HUES64 (cell line): ENCODE measurements around the gene IRF2.
A peak's percentile ranks its signal among the peaks of the same experiment; 100 is the strongest.
"Not testable (repeated sequence)": the region's sequence is repeated elsewhere in the genome, so short reads cannot be mapped to it uniquely, and the experiment has no call there.

Experiments
- H3K27ac ChIP-seq: 2 replicates; pipeline ENCODE4 v1.7.0; 2013; ENCODE audit warnings: low read depth, low read length, inconsistent platforms
- H3K27me3 ChIP-seq: 2 replicates; pipeline ENCODE4 v1.6.1; 2013; ENCODE audit warnings: mild to moderate bottlenecking, low read length; ENCODE audit not compliant: insufficient read depth
- H3K36me3 ChIP-seq: 2 replicates; pipeline ENCODE4 v1.6.1; 2013; ENCODE audit warnings: mild to moderate bottlenecking, low read length; ENCODE audit not compliant: insufficient read depth
- H3K4me1 ChIP-seq: 2 replicates; pipeline ENCODE4 v1.6.1; 2013; ENCODE audit warnings: mild to moderate bottlenecking, low read length, moderate library complexity; ENCODE audit not compliant: insufficient read depth
- H3K4me3 ChIP-seq: 2 replicates; pipeline ENCODE4 v1.5.1; 2013; ENCODE audit warnings: mild to moderate bottlenecking, low read length, moderate library complexity
- H3K9ac ChIP-seq: 2 replicates; pipeline ENCODE4 v1.6.1; 2013; ENCODE audit warnings: mild to moderate bottlenecking, low read depth, low read length
- H3K9me3 ChIP-seq: 2 replicates; pipeline ENCODE4 v1.6.1; 2013; ENCODE audit warnings: low read depth, low read length; ENCODE audit not compliant: insufficient read depth
- WGBS: fragments of 150-250, 120-280 bp; methylation state at CpG from one replicate; pipeline ENCODE4 v1.1.7; 2013; ENCODE audit warnings: missing lambda C conversion rate; 5-methylcytosine and 5-hydroxymethylcytosine counted together

IRF2 gene

GRCh38 chr4:184384810-184385557, 89.4 kb downstream of the IRF2 start:
- Histone ChIP-seq H3K4me1 (peaks cover 61% of the 10 kb centered on the region), H3K36me3 (peaks cover 9% of the 10 kb centered on the region), H3K27ac (peak overlapping the region; percentile 81; the same call in 1 of the 2 replicates), H3K27me3 (no peaks in the 10 kb centered on the region), H3K9ac (no peak overlapping the region), H3K9me3 (no peaks in the 10 kb centered on the region), H3K4me3 (no peak overlapping the region)
- 71% methylated on average over 7 of the region's 7 CpGs for WGBS

GRCh38 chr4:184384056-184384809, 90.1 kb downstream of the IRF2 start:
- H3K9ac ChIP-seq, result no peak overlapping the region
- H3K4me3 ChIP-seq, result no peak overlapping the region
- H3K4me1 ChIP-seq, result peaks cover 55% of the 10 kb centered on the region
- H3K36me3 ChIP-seq, result peaks cover 9% of the 10 kb centered on the region
- no peak overlapping the region for H3K27ac ChIP-seq
- no peaks in the 10 kb centered on the region for H3K9me3 ChIP-seq
- no peaks in the 10 kb centered on the region for H3K27me3 ChIP-seq
- 76% methylated on average over 13 of the region's 13 CpGs for WGBS

GRCh38 chr4:184383497-184384055, 90.8 kb downstream of the IRF2 start:
- WGBS, result 77% methylated on average over 8 of the region's 8 CpGs
- H3K4me3 ChIP-seq, result no peak overlapping the region
- peaks cover 7% of the 10 kb centered on the region for H3K36me3 ChIP-seq
- H3K27ac ChIP-seq, result no peak overlapping the region
- no peak overlapping the region for H3K9ac ChIP-seq
- H3K27me3 ChIP-seq, result no peaks in the 10 kb centered on the region
- H3K4me1 ChIP-seq, result peaks cover 55% of the 10 kb centered on the region
- H3K9me3 ChIP-seq, result no peaks in the 10 kb centered on the region

GRCh38 chr4:184382189-184382846, 92.0 kb downstream of the IRF2 start:
- no peak overlapping the region for H3K27ac ChIP-seq
- H3K9me3 ChIP-seq, result no peaks in the 10 kb centered on the region
- H3K27me3 ChIP-seq, result no peaks in the 10 kb centered on the region
- peaks cover 51% of the 10 kb centered on the region for H3K4me1 ChIP-seq
- 76% methylated on average over 12 of the region's 12 CpGs for WGBS
- no peak overlapping the region for H3K9ac ChIP-seq
- H3K4me3 ChIP-seq, result no peak overlapping the region
- no peaks in the 10 kb centered on the region for H3K36me3 ChIP-seq

GRCh38 chr4:184380707-184381106, 93.6 kb downstream of the IRF2 start:
- Histone ChIP-seq H3K9ac (no peak overlapping the region), H3K4me3 (no peak overlapping the region), H3K27ac (no peak overlapping the region), H3K36me3 (no peaks in the 10 kb centered on the region), H3K9me3 (no peaks in the 10 kb centered on the region), H3K4me1 (peaks cover 42% of the 10 kb centered on the region), H3K27me3 (no peaks in the 10 kb centered on the region)
- 82% methylated on average over 4 of the region's 4 CpGs for WGBS

- H3K4me3 ChIP-seq, H3K36me3 ChIP-seq, H3K27ac ChIP-seq, H3K27me3 ChIP-seq, H3K9me3 ChIP-seq, H3K9ac ChIP-seq: not testable (repeated sequence)
- 94% methylated on average over 5 of the region's 5 CpGs for WGBS
- H3K4me1 ChIP-seq, result peaks cover 37% of the 10 kb centered on the region
Measured at GRCh38 chr4:184380214-184380613, 94.1 kb downstream of the IRF2 start.

- H3K4me1 ChIP-seq, result peaks cover 8% of the 10 kb centered on the region; the same call in 1 of the 2 replicates
- WGBS, result 89% methylated on average over 1 of the region's 1 CpG
- no peaks in the 10 kb centered on the region for H3K36me3 ChIP-seq
- H3K9ac ChIP-seq, result no peak overlapping the region
- H3K4me3 ChIP-seq, result no peak overlapping the region
- H3K27ac ChIP-seq, result no peak overlapping the region
- H3K27me3 ChIP-seq, result no peaks in the 10 kb centered on the region
- H3K9me3 ChIP-seq, result no peaks in the 10 kb centered on the region
Measured at GRCh38 chr4:184376923-184377322, 97.4 kb downstream of the IRF2 start.

- H3K36me3 ChIP-seq, result no peaks in the 10 kb centered on the region
- H3K27me3 ChIP-seq, result no peaks in the 10 kb centered on the region
- H3K9ac ChIP-seq, result no peak overlapping the region
- 89% methylated on average over 1 of the region's 1 CpG for WGBS
- H3K4me3 ChIP-seq, result no peak overlapping the region
- H3K27ac ChIP-seq, result no peak overlapping the region
- H3K9me3 ChIP-seq, result no peaks in the 10 kb centered on the region
- peaks cover 8% of the 10 kb centered on the region; the same call in 1 of the 2 replicates for H3K4me1 ChIP-seq
Measured at GRCh38 chr4:184376126-184376838, 98.1 kb downstream of the IRF2 start.

- not testable (repeated sequence) for H3K9me3 ChIP-seq, H3K4me3 ChIP-seq, H3K27me3 ChIP-seq, H3K9ac ChIP-seq, H3K27ac ChIP-seq, H3K36me3 ChIP-seq
- WGBS, result 93% methylated on average over 1 of the region's 3 CpGs
- H3K4me1 ChIP-seq, result peaks cover 11% of the 10 kb centered on the region; the same call in 1 of the 2 replicates
Measured at GRCh38 chr4:184375623-184376022, 98.7 kb downstream of the IRF2 start.

GRCh38 chr4:184375027-184375426, 99.3 kb downstream of the IRF2 start:
- Histone ChIP-seq H3K9ac (no peak overlapping the region), H3K4me1 (peaks cover 11% of the 10 kb centered on the region; the same call in 1 of the 2 replicates), H3K27ac (no peak overlapping the region), H3K4me3 (no peak overlapping the region), H3K36me3 (no peaks in the 10 kb centered on the region), H3K9me3 (no peaks in the 10 kb centered on the region), H3K27me3 (no peaks in the 10 kb centered on the region)
- 100% methylated on average over 1 of the region's 1 CpG for WGBS
